OCI-LY7 (cell line): Measurements from ENCODE around the gene SNX15. TPM values are rescaled to one million over a fixed set of nuclear protein-coding genes. Genes with fewer than 3 reads are reported as not detected.

ENCODE experiments used
- BruUV-seq: library from RNA; stranded (reverse); fragments of 400-500 nt; replicated peaks from 2 replicates; lab custom pipeline; 2021; lab: Mats Ljungman, UMichigan
- CTCF ChIA-PET: fragments of 300-600 bp; sonication (Branson Sonifier 250); formaldehyde crosslinking; loops from one replicate; lab custom pipeline; 2022; ENCODE audit warnings: antibody characterized with exemption; ENCODE audit not compliant: unreplicated experiment; lab: Charles Lee
- POLR2A ChIA-PET: fragments of 300-600 bp; sonication (Branson Sonifier 250); formaldehyde crosslinking; loops from one replicate; lab custom pipeline; 2022; ENCODE audit warnings: antibody characterized with exemption; lab: Charles Lee
- DNase-seq: peaks from one replicate; pipeline ENCODE4 v3.0.0-alpha.2; 2015; ENCODE audit warnings: low spot score
- H2AFZ ChIP-seq: fragments of 200-600 bp; sonication (generic), shearing (Covaris generic); 2 replicates; pipeline ENCODE4 v1.6.1; 2014; ENCODE audit warnings: mild to moderate bottlenecking, antibody characterized with exemption, low read length, moderate library complexity
- H3K27ac ChIP-seq: fragments of 200-600 bp; sonication (generic); 2 replicates; pipeline ENCODE4 v1.5.1; 2014; ENCODE audit warnings: mixed run types, low read depth, mild to moderate bottlenecking, moderate library complexity, low read length, inconsistent platforms; ENCODE audit not compliant: poor library complexity, severe bottlenecking
- H3K36me3 ChIP-seq: fragments of 200-600 bp; sonication (generic); 2 replicates; pipeline ENCODE4 v1.6.1; 2014; ENCODE audit warnings: mild to moderate bottlenecking, antibody characterized with exemption, low read length, moderate library complexity, mixed read lengths; ENCODE audit not compliant: insufficient read depth
- H3K4me1 ChIP-seq: fragments of 200-600 bp; sonication (generic); 2 replicates; pipeline ENCODE4 v1.5.1; 2014; ENCODE audit warnings: mild to moderate bottlenecking, low read length; ENCODE audit not compliant: insufficient read depth, poor library complexity, severe bottlenecking
- H3K4me2 ChIP-seq: fragments of 200-600 bp; sonication (generic); 2 replicates; pipeline ENCODE4 v1.6.1; 2014; ENCODE audit warnings: mild to moderate bottlenecking, low read length
- H3K4me3 ChIP-seq: fragments of 200-600 bp; sonication (generic); 2 replicates; pipeline ENCODE4 v1.5.1; 2014; ENCODE audit warnings: mild to moderate bottlenecking, low read depth, low read length; ENCODE audit not compliant: poor library complexity, severe bottlenecking
- H3K79me2 ChIP-seq: fragments of 200-600 bp; sonication (generic); 2 replicates; pipeline ENCODE4 v1.6.1; 2016; ENCODE audit warnings: low read depth, mild to moderate bottlenecking, low read length, moderate library complexity, mixed read lengths; ENCODE audit not compliant: insufficient read depth
- H3K9me2 ChIP-seq: fragments of 200-600 bp; sonication (generic); 2 replicates; pipeline ENCODE4 v1.6.1; 2016; ENCODE audit warnings: mild to moderate bottlenecking, low read length, mixed read lengths; ENCODE audit not compliant: insufficient read depth
- H3K9me3 ChIP-seq: fragments of 200-600 bp; sonication (generic); 2 replicates; pipeline ENCODE4 v1.6.1; 2014; ENCODE audit warnings: mild to moderate bottlenecking, mixed run types, low read length, mixed read lengths
- H4K20me1 ChIP-seq: fragments of 200-600 bp; sonication (generic); 2 replicates; pipeline ENCODE4 v1.6.1; 2014; ENCODE audit warnings: mild to moderate bottlenecking, antibody characterized with exemption, low read length, moderate library complexity, mixed read lengths; ENCODE audit not compliant: insufficient read depth
- CTCF ChIP-seq: fragments of 200-600 bp; sonication (generic); conservative IDR thresholded peaks from 2 replicates; pipeline ENCODE4 v1.5.1; 2014; ENCODE audit warnings: mild to moderate bottlenecking, antibody characterized with exemption, low read length, moderate library complexity, mixed read lengths
- EZH2phosphoT487 ChIP-seq: fragments of 200-600 bp; sonication (generic); IDR thresholded peaks from 2 replicates; pipeline ENCODE4 v1.6.1; 2018; ENCODE audit warnings: low read depth, borderline replicate concordance, mild to moderate bottlenecking, mixed run types, antibody characterized with exemption, low read length, moderate library complexity, mixed read lengths
- intact Hi-C: fragments of 100-400 bp; cut with micrococcal nuclease; formaldehyde crosslinking; loops from one replicate; pipeline ENCODE4 v1.10.0; 2022; ENCODE audit not compliant: unreplicated experiment
- total RNA-seq, 2 experiments: library from RNA; depleted of rRNA in 1 of 2; stranded (reverse); fragments of >200 nt in 1 of 2; shearing (Covaris generic) in 1 of 2; gene quantifications; 2 replicates each; pipeline ENCODE4 v1.2.3, GENCODE V29; 2014 to 2022

Gene SNX15
- total RNA-seq, 2 experiments from 2014 or later: 25.9 to 28.3 TPM

- no TSS peak for BruUV-seq
- Histone ChIP-seq H3K4me1 (peaks cover 39% of the 10 kb centered on the region), H3K4me2 (no peak within 1 kb of the TSS), H3K9me3 (no peaks in the 10 kb centered on the region), H2AFZ (no peak within 1 kb of the TSS), H4K20me1 (no peaks in the 10 kb centered on the region), H3K79me2 (no peaks in the 10 kb centered on the region), H3K36me3 (no peaks in the 10 kb centered on the region), H3K4me3 (no peak within 1 kb of the TSS), H3K9me2 (no peaks in the 10 kb centered on the region), H3K27ac (no peak within 1 kb of the TSS)
- DNase-seq: no peak
- TF ChIP-seq CTCF: no peak
- no peak for TF ChIP-seq EZH2phosphoT487
- intact Hi-C loops: no loop called here
- POLR2A ChIA-PET: no interaction called here
- CTCF ChIA-PET: interaction anchor here (0.6 to 0.7 kb wide), 2 partner anchors 31 to 211 kb away, joined by 3 read pairs; partner anchors contain the start of gene SNX15
Measured at GRCh38 chr11:65058419-65059054, 31.3 kb downstream of the SNX15 start, which contains the start of gene NAALADL1. Gene NAALADL1, minus strand, starts transcription at chr11:65058553. Its CDS starts 32 bp downstream, at chr11:65058521.

- no peaks in the 10 kb centered on the region for H3K36me3 ChIP-seq
- intact Hi-C loops: no loop called here
Measured at GRCh38 chr11:65059523-65059922, 32.3 kb downstream of the SNX15 start.

More at GRCh38 chr11:65059523-65059922, 32.3 kb downstream of the SNX15 start:
- CTCF ChIA-PET: no interaction called here
- H4K20me1 ChIP-seq: no peaks in the 10 kb centered on the region
- no peak overlapping the region for H2AFZ ChIP-seq
- H3K27ac ChIP-seq: no peak overlapping the region
- no TSS peak for BruUV-seq
- H3K9me2 ChIP-seq: no peaks in the 10 kb centered on the region
- no peak overlapping the region for H3K4me3 ChIP-seq
- TF ChIP-seq CTCF: no peak
- TF ChIP-seq EZH2phosphoT487: no peak
- H3K4me1 ChIP-seq: peaks cover 29% of the 10 kb centered on the region
- no peaks in the 10 kb centered on the region for H3K79me2 ChIP-seq
- H3K9me3 ChIP-seq: no peaks in the 10 kb centered on the region
- no peak overlapping the region for H3K4me2 ChIP-seq
- DNase-seq: no peak
- POLR2A ChIA-PET: no interaction called here
